ENCODE data around the gene CDK12.

GRCh38 chr17:39540611-39541010, 79.3 kb downstream of the CDK12 start:
- no peak for TF ChIP-seq CTCF (IDR thresholded peaks at IDR 0.05; ENCODE audit: low read length)
- TF ChIP-seq EZH2 (IDR thresholded peaks at IDR 0.05; ENCODE audit: borderline replicate concordance, low read length): no peak

Measured in OCI-LY1 (cell line).